Endometrial microvascular endothelial cells (primary cell): ENCODE results near the gene SLX9. TPM values are rescaled to one million over a fixed set of nuclear protein-coding genes. Genes with fewer than 3 reads are reported as not detected.

ENCODE experiments used
- in situ Hi-C: cut with HindIII; loops from 2 replicates; pipeline ENCODE4 v1.10.0; 2017; ENCODE audit warnings: low sequenced_read_pairs, low pct_unique_long_range_greater_than_20kb; ENCODE audit errors: inconsistent ontology term
- total RNA-seq: library from RNA; depleted of rRNA; stranded (reverse); fragments of >200 nt; gene quantifications from one replicate; pipeline ENCODE4 v1.2.3, GENCODE V29; 2015; ENCODE audit errors: inconsistent ontology term

Gene SLX9
- total RNA-seq, 1 donor from 2014 or later = 33.3 TPM

GRCh38 chr21:44938772-44939531 lies 877 bp upstream of the SLX9 start:
- in situ Hi-C loops = loop anchor here (25.0 kb wide), 1 partner anchor 198 kb away; no protein-coding TSS in a partner anchor

- in situ Hi-C loops = loop anchor here (25.0 kb wide), 1 partner anchor 197 kb away; no protein-coding TSS in a partner anchor
Observed at GRCh38 chr21:44940116-44940631, 345 bp downstream of the SLX9 start.

- in situ Hi-C loops = loop anchor here (25.0 kb wide), 1 partner anchor 196 kb away; no protein-coding TSS in a partner anchor
Observed at GRCh38 chr21:44941567-44941966, 1.7 kb downstream of the SLX9 start.

GRCh38 chr21:44942566-44942965 lies 2.7 kb downstream of the SLX9 start:
- in situ Hi-C loops = loop anchor here (25.0 kb wide), 1 partner anchor 195 kb away; no protein-coding TSS in a partner anchor

GRCh38 chr21:44943005-44943685 lies 3.3 kb downstream of the SLX9 start:
- in situ Hi-C loops = loop anchor here (25.0 kb wide), 1 partner anchor 194 kb away; no protein-coding TSS in a partner anchor

GRCh38 chr21:44943686-44944550 lies 4.1 kb downstream of the SLX9 start:
- in situ Hi-C loops = loop anchor here (25.0 kb wide), 1 partner anchor 193 kb away; no protein-coding TSS in a partner anchor

- in situ Hi-C loops = loop anchor here (25.0 kb wide), 1 partner anchor 193 kb away; no protein-coding TSS in a partner anchor
Observed at GRCh38 chr21:44944596-44944995, 4.8 kb downstream of the SLX9 start.

GRCh38 chr21:44946254-44947041 lies 6.6 kb downstream of the SLX9 start:
- in situ Hi-C loops = loop anchor here (25.0 kb wide), 1 partner anchor 191 kb away; no protein-coding TSS in a partner anchor

GRCh38 chr21:44947111-44947929 lies 7.5 kb downstream of the SLX9 start:
- in situ Hi-C loops = loop anchor here (25.0 kb wide), 1 partner anchor 190 kb away; no protein-coding TSS in a partner anchor

GRCh38 chr21:44947930-44948331 lies 8.1 kb downstream of the SLX9 start:
- in situ Hi-C loops = loop anchor here (25.0 kb wide), 1 partner anchor 189 kb away; no protein-coding TSS in a partner anchor

GRCh38 chr21:44948426-44949120 lies 8.7 kb downstream of the SLX9 start:
- in situ Hi-C loops = loop anchor here (25.0 kb wide), 1 partner anchor 189 kb away; no protein-coding TSS in a partner anchor

- in situ Hi-C loops = loop anchor here (25.0 kb wide), 1 partner anchor 188 kb away; no protein-coding TSS in a partner anchor
Observed at GRCh38 chr21:44949161-44949778, 9.4 kb downstream of the SLX9 start.

GRCh38 chr21:44949779-44950198 lies 10.0 kb downstream of the SLX9 start:
- in situ Hi-C loops = loop anchor here (25.0 kb wide), 1 partner anchor 188 kb away; no protein-coding TSS in a partner anchor

- in situ Hi-C loops = no loop called here
Observed at GRCh38 chr21:44950351-44950750, 10.5 kb downstream of the SLX9 start.

GRCh38 chr21:44951186-44951915 lies 11.5 kb downstream of the SLX9 start:
- in situ Hi-C loops = no loop called here
